Osteocyte (in vitro differentiated cells): Measurements from ENCODE around the gene CMTM1. TPM values are rescaled to one million over a fixed set of nuclear protein-coding genes. Genes with fewer than 3 reads are reported as not detected.

Source experiments
- DNase-seq: peaks from one replicate; pipeline ENCODE4 v3.0.0; 2021; ENCODE audit warnings: mixed read lengths; ENCODE audit not compliant: unreplicated experiment; ENCODE audit errors: extremely low spot score
- H3K27ac Mint-ChIP-seq: one replicate; pipeline ENCODE4 v1.8.0; 2021; ENCODE audit warnings: mild to moderate bottlenecking, mixed read lengths; ENCODE audit not compliant: unreplicated experiment
- H3K27me3 Mint-ChIP-seq: one replicate; pipeline ENCODE4 v1.8.0; 2021; ENCODE audit warnings: mixed read lengths; ENCODE audit not compliant: unreplicated experiment
- H3K36me3 Mint-ChIP-seq: one replicate; pipeline ENCODE4 v1.8.0; 2021; ENCODE audit warnings: mixed read lengths; ENCODE audit not compliant: unreplicated experiment
- H3K4me1 Mint-ChIP-seq: one replicate; pipeline ENCODE4 v1.8.0; 2021; ENCODE audit warnings: mixed read lengths; ENCODE audit not compliant: unreplicated experiment
- H3K4me3 Mint-ChIP-seq: one replicate; pipeline ENCODE4 v1.8.0; 2021; ENCODE audit warnings: mild to moderate bottlenecking, moderate library complexity, mixed read lengths; ENCODE audit not compliant: unreplicated experiment
- H3K9me3 Mint-ChIP-seq: one replicate; pipeline ENCODE4 v1.8.0; 2021; ENCODE audit warnings: mixed read lengths; ENCODE audit not compliant: unreplicated experiment
- CTCF ChIP-seq: fragments of 200-600 bp; sonication (generic); IDR thresholded peaks from 2 replicates; pipeline ENCODE4 v1.5.0; 2021; ENCODE audit warnings: antibody characterized with exemption, mild to moderate bottlenecking, moderate library complexity
- total RNA-seq: library from RNA; stranded (reverse); gene quantifications from 2 replicates; pipeline ENCODE4 v1.2.1, GENCODE V29; 2021

CMTM1 gene
- total RNA-seq, 1 donor from 2014 or later, result 7.8 TPM

GRCh38 chr16:66544016-66544757 lies 22.1 kb upstream of the CMTM1 start:
- H3K9me3 Mint-ChIP-seq, result no peaks in the 10 kb centered on the region
- no peak for TF ChIP-seq CTCF
- peaks cover 30% of the 10 kb centered on the region for H3K36me3 Mint-ChIP-seq
- H3K4me3 Mint-ChIP-seq, result no peak overlapping the region
- peak; percentile 49 for DNase-seq
- H3K27me3 Mint-ChIP-seq, result no peaks in the 10 kb centered on the region
- H3K4me1 Mint-ChIP-seq, result peaks cover 13% of the 10 kb centered on the region
- H3K27ac Mint-ChIP-seq, result no peak overlapping the region

GRCh38 chr16:66547101-66547989 lies 18.9 kb upstream of the CMTM1 start:
- H3K4me3 Mint-ChIP-seq, result no peak overlapping the region
- peak; percentile 73 for DNase-seq
- TF ChIP-seq CTCF, result no peak
- H3K36me3 Mint-ChIP-seq, result peaks cover 20% of the 10 kb centered on the region
- peak overlapping the region; percentile 18 for H3K27ac Mint-ChIP-seq
- no peaks in the 10 kb centered on the region for H3K9me3 Mint-ChIP-seq
- peaks cover 33% of the 10 kb centered on the region for H3K4me1 Mint-ChIP-seq
- H3K27me3 Mint-ChIP-seq, result no peaks in the 10 kb centered on the region

- peaks cover 20% of the 10 kb centered on the region for H3K36me3 Mint-ChIP-seq
- H3K4me1 Mint-ChIP-seq, result peaks cover 41% of the 10 kb centered on the region
- H3K4me3 Mint-ChIP-seq, result peak overlapping the region; percentile 76
- peak overlapping the region; percentile 79 for H3K27ac Mint-ChIP-seq
- H3K9me3 Mint-ChIP-seq, result no peaks in the 10 kb centered on the region
- TF ChIP-seq CTCF, result no peak
- peak; percentile 56 for DNase-seq
- H3K27me3 Mint-ChIP-seq, result no peaks in the 10 kb centered on the region
Observed at GRCh38 chr16:66548068-66548467, 18.2 kb upstream of the CMTM1 start.

- Mint-ChIP-seq H3K27ac (peak overlapping the region; percentile 79), H3K4me1 (peaks cover 49% of the 10 kb centered on the region), H3K36me3 (peaks cover 20% of the 10 kb centered on the region), H3K9me3 (no peaks in the 10 kb centered on the region), H3K27me3 (no peaks in the 10 kb centered on the region), H3K4me3 (peak overlapping the region; percentile 76)
- TF ChIP-seq CTCF, result no peak
- DNase-seq, result no peak
Observed at GRCh38 chr16:66548868-66549267, 17.4 kb upstream of the CMTM1 start.
